Measurements from ENCODE around the gene RPA1. TPM values are rescaled to one million over a fixed set of nuclear protein-coding genes. Genes with fewer than 3 reads are reported as not detected.

RPA1 gene
- total and polyA plus RNA-seq, 2 of the 8 experiments (the other 6 are each of a cell fraction or from before 2014, with no cell fraction given) = 79.1 to 194 TPM

GRCh38 chr17:1867307-1867706 lies 37.5 kb downstream of the RPA1 start:
- WGBS, 2 experiments (ENCODE audit: extremely low coverage in 1 of 2, insufficient coverage in 1 of 2, insufficient read length in 1 of 2, insufficient replicate concordance in 2 of 2, low coverage in 1 of 2, low lambda C conversion rate in 2 of 2, missing lambda C conversion rate in 1 of 2) = 88% methylated on average over 3 of the region's 3 CpGs; no CpG with 5 or more reads in 1 of the 2 experiments
- no peak overlapping the region for H3K18ac ChIP-seq (ENCODE audit: extremely low read depth, low read length)
- H4K8ac ChIP-seq (ENCODE audit: extremely low read depth, insufficient read depth, low read length) = no peak overlapping the region
- peaks cover 2 to 5% of the 10 kb centered on the region in 2 experiments for H4K20me1 ChIP-seq (replicated peaks in 1 of 2; ENCODE audit: control insufficient read depth in 1 of 2, insufficient read depth in 2 of 2, low read length in 2 of 2)
- H3K9ac ChIP-seq (replicated peaks in 1 of 4; ENCODE audit: extremely low read depth in 1 of 4, low read depth in 3 of 4, low read length in 3 of 4) = no peak overlapping the region
- ChIA-PET CTCF (ENCODE audit: partially characterized antibody) (interaction anchor here (0.6 to 1.2 kb wide), 3 partner anchors 15 to 154 kb away, joined by 3 to 6 read pairs (median 4); no protein-coding TSS in a partner anchor), POLR2A (ENCODE audit: partially characterized antibody) (interaction anchor here (0.7 to 1.2 kb wide), 2 partner anchors 94 to 428 kb away, joined by 3 to 4 read pairs; no protein-coding TSS in a partner anchor)
- H3K79me2 ChIP-seq (ENCODE audit: control insufficient read depth in 1 of 2, insufficient read depth in 2 of 2, low read length in 2 of 2) = 0 out of 4 replicates have a peak, but pooled peaks cover 2 to 4% of the 10 kb centered on the region in 2 experiments
- FAIRE-seq = no peak
- H3K4me3 ChIP-seq (ENCODE audit: extremely low read depth in 1 of 4, insufficient read depth in 2 of 4, low read depth in 3 of 4, low read length in 4 of 4) = no peak overlapping the region
- H3K4me2 ChIP-seq (ENCODE audit: insufficient read depth in 1 of 2, low read depth in 2 of 2, low read length in 2 of 2) = no peak overlapping the region
- H2BK120ac ChIP-seq (replicated peaks; ENCODE audit: low read depth, low read length) = no peak overlapping the region
- no peak overlapping the region for H2BK5ac ChIP-seq (ENCODE audit: low read depth, low read length)
- H2BK15ac ChIP-seq (ENCODE audit: low read length) = no peak overlapping the region
- H2BK12ac ChIP-seq (ENCODE audit: low read depth, low read length) = no peak overlapping the region
- no peak overlapping the region for H2AK5ac ChIP-seq (ENCODE audit: low read depth, low read length)
- no peak overlapping the region for H3K14ac ChIP-seq (ENCODE audit: insufficient read length)
- no peak overlapping the region for H3K4ac ChIP-seq (replicated peaks; ENCODE audit: insufficient read length, low read depth, low read length)
- H3K23ac ChIP-seq (ENCODE audit: insufficient read length) = no peak overlapping the region
- DNase-seq (ENCODE audit: low read depth in 1 of 2, low spot score in 2 of 2) = no peak
- H3K27me3 ChIP-seq (replicated peaks in 1 of 4; ENCODE audit: control insufficient read depth in 3 of 4, extremely low read depth in 1 of 4, insufficient read depth in 3 of 4, low read length in 3 of 4) = no peaks in the 10 kb centered on the region
- H3K27ac ChIP-seq (ENCODE audit: low read depth, low read length) = no peak overlapping the region
- H4K5ac ChIP-seq (ENCODE audit: insufficient read length, low read depth, low read length) = no peak overlapping the region
- no peaks in the 10 kb centered on the region for H3K4me1 ChIP-seq (replicated peaks in 1 of 4; ENCODE audit: control insufficient read depth in 3 of 4, insufficient read depth in 4 of 4, low read length in 3 of 4)
- no peak overlapping the region for H3K56ac ChIP-seq (replicated peaks; ENCODE audit: insufficient read length, low read depth, low read length)
- no peaks in the 10 kb centered on the region for H3K23me2 ChIP-seq (ENCODE audit: low read depth, low read length)
- no peak overlapping the region for H2AFZ ChIP-seq (ENCODE audit: low read length)
- 0 out of 2 replicates have a peak, but pooled peaks cover 4% of the 10 kb centered on the region for H3K79me1 ChIP-seq (ENCODE audit: low read depth, low read length)
- H3K9me3 ChIP-seq (ENCODE audit: insufficient read depth in 2 of 2, low read depth in 1 of 2, low read length in 1 of 2) = no peaks in the 10 kb centered on the region
- H4K91ac ChIP-seq (replicated peaks; ENCODE audit: insufficient read length, low read length) = no peak overlapping the region
- H2BK20ac ChIP-seq (ENCODE audit: low read length) = no peak overlapping the region
- H3K36me3 ChIP-seq (ENCODE audit: control insufficient read depth in 2 of 4, insufficient read depth in 4 of 4, low read length in 3 of 4) = peaks cover 0 to 12% (median 2%) of the 10 kb centered on the region in 4 experiments; a peak in 3 of 8 replicates
- no peak for TF ChIP-seq TBP (IDR thresholded peaks at IDR 0.05; ENCODE audit: low read depth, low read length)

Data from H1 (cell line).